Stimulated activated CD8-positive, alpha-beta memory T cell treated with anti-CD3 and anti-CD28 coated beads, Interleukin-4, amount 100 ng/mL, for 48 hours (primary cell): Measurements from ENCODE around the gene MB21D2.
"Not testable (repeated sequence)": the region's sequence is repeated elsewhere in the genome, so short reads cannot be mapped to it uniquely, and the experiment has no call there.

Experiments used
- DNase-seq: peaks from one replicate; pipeline ENCODE4 v3.0.0-alpha.2; 2020

Gene MB21D2

DNA sequence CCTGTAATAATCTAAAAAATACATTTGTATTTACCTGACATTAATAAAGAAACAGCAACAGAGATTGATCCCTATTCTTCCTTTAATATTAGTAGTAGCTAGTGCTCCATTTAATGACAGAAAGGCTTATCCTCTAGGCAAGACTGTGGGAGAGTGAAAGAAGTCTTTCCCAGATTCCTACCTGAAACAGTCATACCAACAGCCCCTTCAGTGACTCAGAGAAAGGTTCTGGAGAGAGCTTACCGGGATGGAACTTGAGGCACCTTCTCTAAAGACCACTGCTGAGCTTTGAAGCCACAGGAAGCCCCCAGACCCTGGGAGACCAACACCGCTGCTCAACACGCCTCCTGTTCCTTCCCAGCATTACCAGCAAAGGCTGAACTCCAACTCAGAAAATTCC is 123.4 kb downstream of the MB21D2 start:
- DNase-seq, result no peak

DNA sequence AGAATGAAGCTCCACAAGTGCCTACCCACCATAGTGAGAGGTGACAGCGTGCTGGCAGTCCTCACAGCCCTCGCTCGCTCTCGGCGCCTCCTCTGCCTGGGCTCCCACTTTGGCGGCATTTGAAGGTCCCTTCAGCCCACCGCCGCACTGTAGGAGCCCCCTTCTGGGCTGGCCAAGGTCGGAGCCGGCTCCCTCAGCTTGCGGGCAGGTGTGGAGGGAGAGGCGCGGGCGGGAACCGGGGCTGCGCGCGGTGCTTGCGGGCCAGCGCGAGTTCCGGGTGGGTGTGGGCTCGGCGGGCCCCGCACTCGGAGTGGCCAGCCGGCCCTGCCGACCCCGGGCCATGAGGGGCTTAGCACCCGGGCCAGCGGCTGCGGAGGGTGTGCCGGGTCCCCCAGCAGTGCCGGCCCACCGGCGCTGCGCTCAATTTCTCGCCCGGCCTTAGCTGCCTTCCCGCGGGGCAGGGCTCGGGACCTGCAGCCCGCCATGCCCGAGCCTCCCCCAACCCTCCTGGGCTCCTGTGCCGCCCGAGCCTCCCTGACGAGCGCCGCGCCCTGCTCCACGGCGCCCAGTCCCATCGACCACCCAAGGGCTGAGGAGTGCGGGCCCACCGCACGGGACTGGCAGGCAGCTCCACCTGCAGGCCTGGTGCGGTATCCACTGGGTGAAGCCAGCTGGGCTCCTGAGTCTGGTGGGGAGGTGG is 128.7 kb downstream of the MB21D2 start:
- not testable (repeated sequence) for DNase-seq

DNA sequence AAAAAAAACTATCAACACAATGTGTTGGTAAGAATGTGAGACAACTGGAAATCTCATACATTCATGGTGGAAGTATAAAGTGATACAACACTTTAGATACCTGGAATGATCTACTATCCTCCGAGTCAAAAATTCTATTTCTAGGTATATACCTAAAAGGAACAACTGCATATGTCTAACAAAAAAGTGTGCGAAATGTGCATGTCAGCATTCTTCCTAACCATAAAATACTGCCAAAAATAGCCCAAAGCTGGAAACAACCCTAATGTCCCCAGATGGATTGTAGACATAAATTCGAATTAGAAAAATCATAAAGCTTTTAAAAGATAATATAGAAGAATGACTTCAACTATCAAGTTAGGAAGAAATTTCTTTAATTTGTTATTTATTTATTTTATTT is 139.1 kb downstream of the MB21D2 start:
- DNase-seq, result no peak

DNA sequence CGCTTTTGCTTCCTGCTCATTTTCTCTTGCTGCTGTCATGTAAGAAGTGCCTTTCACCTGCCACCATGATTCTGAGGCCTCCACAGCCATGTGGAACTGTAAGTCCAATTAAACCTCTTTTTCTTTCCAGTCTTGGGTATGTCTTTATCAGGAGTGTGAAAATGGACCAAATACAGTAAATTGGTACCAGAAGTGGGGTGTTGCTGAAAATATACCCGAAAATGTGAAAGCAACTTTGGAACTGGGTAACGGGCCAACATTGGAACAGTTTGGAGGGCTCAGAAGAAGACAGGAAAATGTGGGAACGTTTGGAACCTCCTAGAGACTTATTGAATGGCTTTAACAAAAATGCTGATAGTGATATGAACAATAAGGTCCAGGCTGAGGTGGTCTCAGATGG is 143.3 kb downstream of the MB21D2 start:
- not testable (repeated sequence) for DNase-seq

DNA sequence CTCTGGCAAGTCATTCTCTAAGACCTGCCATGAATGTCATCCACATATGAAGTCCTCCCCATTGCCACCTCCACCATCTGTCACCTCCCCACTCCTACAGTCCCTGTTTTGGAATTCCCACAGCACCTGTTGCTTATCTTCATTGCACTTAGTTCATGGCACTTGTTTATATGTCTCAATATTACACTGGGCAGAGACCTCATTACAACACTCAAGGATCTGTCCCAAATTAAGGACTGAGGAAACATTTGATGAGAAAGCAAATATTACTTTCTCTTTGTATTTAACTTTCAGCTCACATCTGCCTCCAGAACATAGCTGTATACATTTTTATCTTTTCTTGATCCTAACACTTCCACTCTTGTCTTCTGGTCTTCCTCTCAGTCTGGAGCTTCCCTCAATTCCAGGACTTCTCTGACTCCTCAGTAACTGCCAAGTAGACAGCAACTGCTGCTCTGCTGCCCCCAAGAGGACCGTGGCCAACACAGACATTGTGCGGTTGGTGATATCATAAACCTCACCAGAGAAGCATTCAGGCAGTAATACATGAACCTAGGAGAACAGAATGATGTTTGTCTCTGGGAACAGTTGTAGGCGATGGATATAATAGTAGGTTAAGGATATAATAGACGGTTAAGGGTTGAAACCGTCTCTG is 145.3 kb downstream of the MB21D2 start:
- no peak for DNase-seq

DNA sequence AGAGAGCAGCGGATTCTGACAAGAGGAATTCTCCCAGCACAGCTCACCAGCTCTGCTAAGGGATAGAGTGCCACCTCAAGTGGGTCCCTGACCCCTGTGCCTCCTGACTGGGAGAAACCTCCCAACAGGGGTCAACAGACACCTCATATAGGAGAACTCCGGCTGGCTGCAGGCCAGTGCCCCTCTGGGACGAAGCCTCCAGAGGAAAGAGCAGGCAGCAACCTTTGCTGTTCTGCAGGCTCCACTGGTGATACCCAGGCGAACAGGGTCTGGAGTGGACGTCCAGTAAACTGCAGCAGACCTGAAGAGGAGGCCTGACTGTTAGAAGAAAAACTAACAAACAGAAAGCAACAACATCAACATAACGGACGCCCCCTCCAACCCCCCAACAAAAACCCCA is 159.0 kb downstream of the MB21D2 start:
- DNase-seq, result no peak

DNA sequence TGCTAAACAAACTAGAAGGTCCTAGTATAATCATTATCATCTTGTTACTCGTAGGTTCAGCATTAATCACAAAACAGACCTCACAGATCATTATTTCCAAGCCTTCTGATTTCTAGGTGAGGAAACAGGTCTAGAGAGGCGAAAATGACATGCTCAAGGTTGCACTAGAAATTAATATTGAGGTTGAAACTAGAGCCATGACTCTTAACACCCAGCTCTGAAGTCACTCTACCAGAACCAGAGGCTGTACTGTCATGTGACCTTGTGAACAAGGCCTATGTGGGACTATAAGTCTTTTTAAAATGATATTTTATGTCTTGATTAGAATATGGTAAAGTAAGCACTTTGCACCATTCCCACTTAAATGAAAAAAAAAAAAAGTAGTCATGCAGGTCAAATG is 166.5 kb downstream of the MB21D2 start:
- no peak for DNase-seq

DNA sequence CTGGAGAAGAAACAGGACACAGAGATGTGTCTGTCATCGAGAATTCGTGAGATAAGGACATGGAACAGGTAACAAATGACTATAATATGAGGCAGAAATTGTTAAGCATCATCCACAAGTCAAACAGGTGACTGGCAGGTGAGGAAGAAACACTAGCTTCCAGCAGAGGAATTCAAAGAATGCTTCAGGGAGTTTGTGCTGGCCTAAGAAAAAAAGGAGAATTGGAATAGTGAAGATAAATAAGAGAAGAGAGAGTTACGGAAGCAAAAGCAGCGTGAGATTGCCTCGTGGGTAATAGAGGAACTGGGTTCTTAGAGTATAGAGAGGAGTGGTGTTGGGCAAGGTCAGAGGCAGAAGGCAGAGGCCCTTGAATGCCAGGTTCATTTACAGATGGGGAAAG is 167.5 kb downstream of the MB21D2 start:
- DNase-seq, result no peak

DNA sequence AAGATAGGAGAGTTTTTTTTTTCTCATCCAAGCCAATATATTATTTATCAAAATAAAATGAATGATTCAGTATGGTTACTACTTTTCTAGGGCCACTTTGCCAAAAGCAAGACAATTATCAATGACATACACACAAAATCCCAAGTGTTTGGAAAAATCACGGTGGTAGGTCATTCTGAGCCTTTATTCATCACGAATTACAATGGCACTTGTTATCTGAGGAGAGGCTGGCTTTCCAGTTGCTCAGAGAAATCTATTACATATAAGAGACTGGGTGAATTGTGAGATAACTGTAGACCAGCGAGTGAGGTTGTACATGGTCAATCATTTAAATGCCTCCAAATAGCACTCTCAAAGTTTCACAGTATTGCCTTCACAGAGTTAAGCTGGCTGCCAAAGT is 169.9 kb downstream of the MB21D2 start:
- no peak for DNase-seq

DNA sequence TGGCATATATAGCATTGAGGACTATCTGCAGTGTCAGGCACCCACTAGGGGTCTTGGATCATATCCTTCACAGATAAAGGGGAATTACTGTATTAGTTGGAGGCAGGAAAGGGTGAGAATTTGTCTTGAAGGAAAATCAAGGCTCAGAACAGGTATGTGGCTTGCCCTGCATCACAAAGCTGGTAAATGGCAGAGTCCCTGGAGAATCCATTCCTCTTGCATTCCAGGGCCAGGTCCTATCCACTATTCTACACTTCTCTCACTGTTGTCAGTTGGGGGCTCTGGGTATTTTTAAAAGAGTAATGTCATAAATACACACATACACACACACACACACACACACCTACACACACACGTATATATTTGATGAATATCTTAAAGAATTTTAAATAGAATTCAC is 170.5 kb downstream of the MB21D2 start:
- no peak for DNase-seq
